ENCODE data around the gene CDH24.

CDH24 gene

GRCh38 chr14:23045419-23046357 lies 11.6 kb downstream of the CDH24 start:
- DNase-seq (ENCODE audit: low read depth), result no peak

GRCh38 chr14:23044840-23045239 lies 12.5 kb downstream of the CDH24 start:
- DNase-seq (ENCODE audit: low read depth), result no peak

DNA sequence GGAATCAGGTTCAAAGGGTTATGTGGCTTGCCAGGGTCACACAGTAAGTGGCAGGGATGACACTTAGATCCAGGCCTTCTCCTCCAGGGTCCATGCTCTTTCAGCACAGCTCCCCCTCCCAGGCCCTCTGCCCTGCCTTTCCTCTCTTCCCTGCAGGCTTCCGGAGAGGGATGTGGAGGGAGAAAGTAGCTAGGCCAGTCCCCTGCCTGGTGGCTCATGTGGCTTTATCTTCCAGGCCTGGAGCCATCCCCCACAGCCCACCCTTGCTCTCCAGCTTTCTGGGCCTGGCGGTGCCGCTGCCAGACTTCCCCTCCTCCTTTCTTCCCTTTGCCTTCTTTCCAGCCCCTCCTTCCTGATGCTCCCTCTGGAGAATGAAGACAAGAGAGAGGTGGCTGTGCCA lies 13.6 kb downstream of the CDH24 start:
- no peak for DNase-seq (ENCODE audit: low read depth)

DNA sequence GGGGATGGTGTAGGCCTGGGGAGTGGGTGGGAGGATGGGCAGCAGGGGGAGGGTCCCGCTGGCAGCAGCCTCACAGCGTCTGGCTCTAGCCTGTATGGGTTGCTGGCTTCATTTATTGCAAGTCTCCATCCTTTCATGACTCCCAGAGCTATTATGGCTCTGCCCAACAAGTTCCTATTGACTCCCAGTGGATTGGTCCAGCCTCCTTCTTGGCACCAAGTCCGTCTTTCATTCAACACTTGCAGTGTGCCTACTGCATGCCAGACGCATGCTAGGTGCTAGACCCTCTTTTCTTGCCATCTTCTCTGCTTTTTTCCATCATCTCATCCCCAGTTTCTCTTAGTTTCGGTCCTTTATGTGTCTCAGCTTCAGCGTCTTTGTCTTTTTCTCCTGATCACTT lies 14.2 kb downstream of the CDH24 start:
- no peak for DNase-seq (ENCODE audit: low read depth)

GRCh38 chr14:23042162-23042965 lies 15.0 kb downstream of the CDH24 start, which contains the start of gene PSMB11:
TSS of gene PSMB11 (plus strand) at chr14:23042212. CDS start at chr14:23042226, 14 bp downstream.
- no peak for DNase-seq (ENCODE audit: low read depth)

DNA sequence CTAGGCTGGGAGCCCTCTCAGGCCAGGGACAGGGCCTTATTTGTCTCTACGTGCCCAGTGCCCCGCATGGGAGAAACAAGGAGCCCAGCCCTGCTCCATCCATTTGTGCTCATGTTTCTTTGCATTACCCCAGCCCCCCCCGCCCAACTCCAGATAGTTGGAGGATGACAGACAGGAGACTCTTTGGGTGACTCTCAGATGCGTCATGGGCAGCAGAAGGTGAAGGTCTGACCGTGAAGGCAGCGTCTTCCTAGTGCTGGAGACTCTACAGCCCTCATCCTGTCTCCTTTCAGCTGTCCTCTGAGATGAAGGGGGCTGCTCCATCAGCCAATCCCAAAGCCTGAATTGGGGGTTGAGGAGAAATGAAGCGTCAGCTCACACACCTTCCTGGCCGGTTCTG lies 15.6 kb downstream of the CDH24 start:
- DNase-seq (ENCODE audit: low read depth), result no peak

GRCh38 chr14:23040100-23040499 lies 17.2 kb downstream of the CDH24 start:
- DNase-seq (ENCODE audit: low read depth), result no peak

- DNase-seq (ENCODE audit: low read depth), result no peak
These were observed 21.8 kb downstream of the CDH24 start for GRCh38 chr14:23035303-23036144.

GRCh38 chr14:23034498-23035302 lies 22.6 kb downstream of the CDH24 start, which contains the start of gene PSMB5:
TSS of gene PSMB5 (minus strand) at chr14:23034900. CDS start at chr14:23034881, 19 bp downstream.
- DNase-seq (ENCODE audit: low read depth), result peak; percentile 73

DNA sequence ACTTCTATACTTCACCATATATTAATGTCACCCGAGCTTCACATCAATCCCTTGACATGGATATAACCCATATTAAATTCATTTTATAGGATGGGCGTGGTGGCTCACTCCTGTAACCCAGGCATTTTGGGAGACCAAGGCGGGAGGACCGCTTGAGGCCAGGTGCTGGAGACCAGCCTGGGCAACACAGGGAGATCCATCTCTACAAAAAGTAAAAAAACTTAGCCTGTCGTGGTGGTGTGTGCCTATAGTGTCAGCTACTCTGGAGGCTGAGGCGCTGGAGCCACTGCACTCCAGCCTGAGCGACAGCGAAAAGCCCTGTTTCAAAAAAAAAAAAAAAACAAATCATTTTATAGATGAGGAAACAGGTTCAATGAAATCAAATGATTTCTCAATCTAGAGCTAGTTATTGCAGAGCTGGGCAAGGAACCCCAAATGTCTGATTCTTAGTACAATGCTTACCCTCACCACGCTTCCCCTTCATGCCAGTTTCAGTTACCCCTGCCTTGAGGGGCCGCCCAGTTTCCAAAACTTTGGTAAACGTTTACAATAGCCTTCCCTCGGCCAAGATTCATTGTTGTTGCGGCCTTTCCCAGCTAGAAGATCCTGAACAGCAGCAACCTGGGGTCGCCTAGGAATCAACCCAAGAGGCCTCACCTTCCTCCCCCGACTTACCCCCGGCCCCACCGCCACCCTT lies 23.4 kb downstream of the CDH24 start:
- DNase-seq (ENCODE audit: low read depth), result no peak

DNA sequence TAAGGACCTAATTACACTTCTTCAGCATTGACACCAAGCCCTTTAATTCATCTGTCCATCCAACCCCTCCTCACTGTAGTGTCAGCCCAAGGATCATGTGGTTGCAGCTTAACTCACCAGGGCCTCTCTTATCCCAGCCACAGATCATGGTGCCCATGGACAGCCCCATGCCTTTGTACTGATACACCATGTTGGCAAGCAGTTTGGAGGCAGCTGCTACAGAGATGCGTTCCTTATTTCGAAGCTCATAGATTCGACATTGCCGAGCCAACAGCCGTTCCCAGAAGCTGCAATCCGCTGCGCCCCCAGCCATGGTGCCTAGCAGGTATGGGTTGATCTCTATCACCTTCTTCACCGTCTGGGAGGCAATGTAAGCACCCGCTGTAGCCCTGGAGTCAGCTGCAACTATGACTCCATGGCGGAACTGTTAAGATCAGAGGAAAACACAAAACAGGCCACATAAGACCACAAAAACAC lies 24.0 kb downstream of the CDH24 start:
- DNase-seq (ENCODE audit: low read depth), result no peak

DNA sequence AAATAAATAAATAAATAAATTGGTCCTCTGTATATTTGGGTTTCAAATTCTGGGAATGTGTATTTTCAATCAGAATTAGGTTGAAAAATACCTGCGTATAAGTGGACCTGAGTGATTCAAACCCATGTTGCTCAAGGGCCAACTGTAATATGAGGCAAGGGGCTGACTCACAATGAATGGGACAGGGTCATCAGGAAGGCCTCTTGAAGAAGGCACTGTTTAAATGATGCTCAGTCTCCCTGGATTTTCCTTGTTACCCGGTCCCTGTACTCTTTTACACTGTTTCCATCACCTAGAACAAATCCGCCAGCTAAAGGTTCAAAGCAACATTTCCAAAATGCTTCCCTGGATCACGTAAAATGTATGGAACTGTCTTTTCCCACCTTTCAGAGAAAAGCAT lies 26.4 kb downstream of the CDH24 start:
- no peak for DNase-seq (ENCODE audit: low read depth)

- DNase-seq (ENCODE audit: low read depth), result no peak
These were observed 28.5 kb downstream of the CDH24 start for GRCh38 chr14:23028799-23029198.

- DNase-seq (ENCODE audit: low read depth), result no peak
These were observed 32.0 kb downstream of the CDH24 start for GRCh38 chr14:23025151-23025814.

DNA sequence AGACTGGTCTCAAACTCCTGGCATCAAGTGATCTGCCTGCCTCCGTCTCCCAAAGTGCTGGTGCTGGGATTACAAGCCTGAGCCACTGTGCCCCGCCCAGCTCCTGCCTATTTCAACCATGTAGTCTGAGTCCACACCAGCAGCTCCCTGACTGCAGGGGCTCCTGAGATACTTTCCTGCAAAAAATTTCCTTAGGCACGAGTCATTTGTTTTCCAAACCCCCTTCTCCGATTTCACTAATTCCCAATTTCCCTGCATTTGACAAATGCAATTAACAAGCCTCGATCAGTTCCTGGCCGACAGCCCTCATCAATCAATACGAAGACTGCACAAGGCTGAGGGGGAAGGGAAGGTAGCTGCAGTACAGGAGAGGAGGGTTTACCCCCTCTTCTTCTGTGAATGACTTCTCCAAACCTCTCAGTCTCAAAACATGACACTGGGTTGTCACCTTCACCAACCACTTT lies 32.7 kb downstream of the CDH24 start:
- DNase-seq (ENCODE audit: low read depth), result no peak

GRCh38 chr14:23023795-23024152 lies 33.5 kb downstream of the CDH24 start:
- DNase-seq (ENCODE audit: low read depth), result no peak

DNA sequence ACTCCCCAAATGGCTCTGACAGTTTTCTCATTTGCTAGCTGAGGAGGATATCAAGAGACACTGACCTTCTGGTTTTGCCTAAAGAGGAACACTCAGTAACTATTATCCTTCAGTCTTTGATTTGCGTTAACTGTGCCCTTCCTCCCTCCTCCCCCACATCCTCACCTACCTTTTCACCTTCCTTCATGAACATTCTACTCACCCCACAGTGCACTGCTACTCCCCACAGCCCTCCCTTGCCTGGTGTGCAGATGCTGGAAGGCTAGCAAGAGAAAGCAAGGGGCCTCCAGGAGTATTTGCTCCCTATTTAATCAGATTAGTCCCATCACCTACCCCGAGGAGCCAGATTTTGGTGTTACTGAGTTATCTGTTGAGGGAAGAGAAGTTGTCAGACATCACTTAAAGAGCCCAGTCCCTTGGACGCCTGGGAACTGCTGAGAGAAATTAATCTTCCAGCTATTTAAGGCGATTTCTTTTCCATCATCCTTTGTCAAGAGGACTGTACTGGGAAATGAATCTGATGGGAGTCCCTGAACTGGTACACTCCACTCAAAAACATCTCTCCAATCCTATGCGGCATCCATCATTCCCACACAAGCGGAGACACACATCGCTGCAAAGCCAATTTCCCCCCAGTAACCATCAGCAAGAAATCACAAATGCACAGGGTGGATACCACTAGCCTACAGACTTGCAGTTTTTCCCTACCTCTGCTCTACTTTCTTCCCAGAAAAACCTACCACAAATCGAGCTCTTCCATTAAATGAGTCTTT lies 34.1 kb downstream of the CDH24 start:
- DNase-seq (ENCODE audit: low read depth), result no peak

- DNase-seq (ENCODE audit: low read depth), result no peak
These were observed 35.4 kb downstream of the CDH24 start for GRCh38 chr14:23021889-23022442.

DNA sequence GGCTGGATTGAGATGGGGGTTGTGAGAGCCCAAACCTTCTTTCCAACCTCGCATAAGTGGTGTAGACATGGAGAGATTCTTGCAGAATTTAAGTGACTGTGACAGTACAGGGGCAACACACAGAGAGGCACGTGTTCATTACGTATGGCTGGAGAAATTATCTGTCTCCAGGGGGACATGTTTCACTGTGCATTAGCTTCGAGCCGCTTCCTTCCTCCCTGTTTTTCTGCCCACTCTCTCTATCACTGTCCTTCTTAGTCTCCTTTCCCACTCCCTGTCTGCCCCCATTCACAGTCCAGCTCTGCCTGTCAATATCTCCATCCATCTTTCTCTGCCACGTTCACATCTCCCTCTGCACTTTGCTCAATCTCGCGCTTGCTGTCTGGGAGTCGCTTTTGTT lies 35.9 kb downstream of the CDH24 start:
- no peak for DNase-seq (ENCODE audit: low read depth)
